H4 (cell line): ENCODE results near the gene CRIP3. TPM values are rescaled to one million over a fixed set of nuclear protein-coding genes. Genes with fewer than 3 reads are reported as not detected.
"Not testable (repeated sequence)": the region's sequence is repeated elsewhere in the genome, so short reads cannot be mapped to it uniquely, and the experiment has no call there.

Source experiments
- DNase-seq: peaks from one replicate; pipeline ENCODE4 v3.0.0-alpha.2; 2015; ENCODE audit warnings: low spot score
- total RNA-seq: library from RNA; depleted of rRNA; stranded (reverse); fragments of >200 nt; shearing (Covaris generic); gene quantifications from 2 replicates; pipeline ENCODE4 v1.2.3, GENCODE V29; 2014; rRNA removed

Gene CRIP3
- not detected in 2 replicates for total RNA-seq

DNA sequence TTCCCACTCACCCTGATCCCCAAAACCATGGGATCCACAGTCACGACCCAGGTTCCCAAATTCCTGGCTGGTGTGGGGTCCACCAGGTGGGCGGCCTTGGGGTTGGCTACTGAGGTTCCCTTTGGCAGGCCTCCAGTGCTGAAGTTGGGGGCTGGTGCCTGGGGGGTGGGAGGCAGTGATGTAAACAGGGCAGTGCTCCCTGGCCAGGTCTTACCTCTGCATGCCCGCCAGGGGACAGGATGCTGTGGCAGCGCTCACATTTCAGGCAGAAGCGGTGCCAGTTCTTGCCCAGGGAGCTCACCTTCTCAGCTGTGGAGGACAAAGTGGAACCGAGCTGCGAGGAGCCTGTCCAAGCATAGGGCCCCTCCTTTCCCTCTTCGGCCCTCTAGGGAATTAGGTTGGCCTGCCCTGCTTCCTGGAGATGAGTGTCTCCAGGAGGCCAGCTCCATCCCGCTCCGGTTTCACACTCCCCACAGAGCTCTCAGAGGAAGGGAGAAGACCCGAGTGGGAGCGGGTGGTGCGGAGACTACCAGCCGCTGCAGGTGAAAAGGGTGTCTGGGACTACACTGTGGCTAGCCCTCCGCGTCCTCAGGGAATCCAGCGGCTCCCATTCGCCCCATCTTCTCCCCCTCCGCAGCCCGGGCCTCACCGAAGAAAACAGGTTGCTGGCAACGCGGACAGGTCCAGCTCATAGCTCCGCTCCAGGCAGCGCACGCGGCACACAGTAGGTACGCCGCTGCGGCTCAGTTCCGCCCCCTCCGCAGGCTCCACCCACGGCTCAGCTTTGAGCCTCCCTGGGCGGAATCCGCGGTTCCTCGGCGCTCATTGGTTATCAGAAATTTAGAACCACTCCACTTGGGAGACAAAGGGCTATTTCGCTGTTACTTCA lies at the start of gene CRIP3:
Gene CRIP3, minus strand, starts transcription at position 726 of the 889 bp plus-strand sequence. Its CDS starts 34 bp downstream, at position 692.
- DNase-seq = no peak

DNA sequence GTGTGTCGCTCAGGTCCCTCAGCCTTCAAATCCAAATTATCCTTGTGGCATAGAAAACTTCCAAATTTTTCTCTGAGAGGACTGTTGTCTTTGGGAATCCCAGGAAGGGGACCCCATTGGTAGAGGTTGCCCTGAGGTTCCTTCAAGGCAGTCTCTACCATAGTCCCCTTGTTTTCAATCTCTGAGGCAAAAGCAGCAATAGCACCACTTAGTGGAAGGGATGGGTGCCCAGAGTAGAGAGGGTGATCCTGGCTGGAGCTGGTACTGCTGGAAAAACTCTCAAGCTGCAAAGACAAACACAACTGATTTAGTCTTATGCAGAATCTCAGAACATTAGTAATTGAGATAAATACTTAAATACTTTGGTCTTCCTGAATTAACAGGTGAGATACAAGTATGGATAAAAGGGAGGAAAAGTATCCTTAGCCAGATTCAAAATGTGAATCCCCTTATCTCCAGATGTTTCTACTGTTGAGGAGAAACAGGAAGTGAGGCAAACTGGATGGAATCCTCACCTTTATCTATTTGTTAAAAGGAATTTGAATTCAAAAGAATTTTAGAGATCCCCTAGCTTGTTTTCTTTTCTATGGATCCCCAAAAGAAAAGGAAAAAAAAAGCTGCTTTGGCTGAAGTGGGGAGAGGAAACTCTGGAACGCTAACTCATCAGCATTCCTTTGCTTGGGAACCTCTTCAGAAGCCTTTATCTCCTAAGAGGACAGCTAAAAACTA lies 47.4 kb upstream of the CRIP3 start:
- no peak for DNase-seq

- DNase-seq = not testable (repeated sequence)
These were observed 43.3 kb upstream of the CRIP3 start for GRCh38 chr6:43351951-43352350.

DNA sequence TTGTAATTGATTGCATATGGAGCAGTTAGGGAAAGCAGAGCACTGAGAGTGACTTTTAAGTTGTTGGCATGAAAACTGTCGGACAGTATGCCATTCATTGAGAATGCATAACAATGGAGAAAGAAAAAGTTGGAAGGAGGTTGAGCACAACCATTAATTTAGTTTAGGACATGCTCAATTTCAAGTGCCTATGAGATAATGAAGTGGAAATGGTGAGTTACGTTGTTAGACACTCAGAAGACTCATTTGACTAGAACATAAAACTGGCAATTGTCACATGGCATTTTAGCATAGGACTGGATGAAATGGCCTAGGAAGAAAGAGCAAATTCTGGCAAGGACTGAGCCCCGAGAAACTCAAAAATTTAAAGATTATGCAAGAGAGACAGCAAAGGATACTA lies 38.8 kb upstream of the CRIP3 start:
- DNase-seq = no peak

DNA sequence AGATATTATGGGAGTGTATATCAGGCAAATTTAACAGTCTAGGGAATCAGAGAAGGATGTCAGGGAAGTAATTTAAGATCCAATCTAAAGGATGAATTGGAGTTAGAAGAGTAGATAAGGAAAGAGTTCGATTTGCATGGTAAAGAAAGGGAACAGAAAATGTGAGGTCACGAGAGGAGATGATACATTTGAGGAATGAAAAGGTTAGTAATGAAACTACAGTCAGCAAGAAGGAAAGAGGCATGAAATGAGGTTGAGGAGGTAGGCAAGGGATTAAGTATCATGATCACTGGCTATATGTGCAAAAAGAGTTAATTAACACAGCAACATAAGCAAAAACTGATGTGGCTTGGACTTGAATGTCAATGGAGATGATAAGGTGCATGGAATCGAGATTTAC lies 38.4 kb upstream of the CRIP3 start:
- no peak for DNase-seq

- DNase-seq = not testable (repeated sequence)
These were observed 37.6 kb upstream of the CRIP3 start for GRCh38 chr6:43346243-43346642.

GRCh38 chr6:43339168-43339567 lies 30.5 kb upstream of the CRIP3 start:
- no peak for DNase-seq

- no peak for DNase-seq
These were observed 29.6 kb upstream of the CRIP3 start for GRCh38 chr6:43338243-43338642.

DNA sequence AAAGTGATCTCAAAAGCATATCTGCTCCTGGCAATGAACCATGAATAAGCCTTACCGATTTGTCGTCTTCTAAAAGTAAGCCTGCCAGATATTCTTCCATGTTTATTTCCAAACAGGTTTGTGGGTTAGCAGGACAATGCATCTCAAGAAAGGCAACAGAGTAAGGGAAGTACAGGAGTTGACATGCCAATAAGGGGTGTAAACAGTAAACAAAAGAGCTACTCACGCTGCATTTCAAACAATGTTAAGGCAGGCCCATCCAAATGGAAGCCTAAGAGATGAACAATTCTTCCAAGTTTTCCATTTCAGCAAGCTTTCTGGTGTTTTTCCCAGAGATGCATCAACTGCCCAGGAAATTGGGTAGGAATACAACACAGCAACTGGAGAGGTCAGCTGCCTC lies 27.8 kb upstream of the CRIP3 start:
- DNase-seq = no peak

GRCh38 chr6:43335469-43335868 lies 26.8 kb upstream of the CRIP3 start:
- DNase-seq = no peak

DNA sequence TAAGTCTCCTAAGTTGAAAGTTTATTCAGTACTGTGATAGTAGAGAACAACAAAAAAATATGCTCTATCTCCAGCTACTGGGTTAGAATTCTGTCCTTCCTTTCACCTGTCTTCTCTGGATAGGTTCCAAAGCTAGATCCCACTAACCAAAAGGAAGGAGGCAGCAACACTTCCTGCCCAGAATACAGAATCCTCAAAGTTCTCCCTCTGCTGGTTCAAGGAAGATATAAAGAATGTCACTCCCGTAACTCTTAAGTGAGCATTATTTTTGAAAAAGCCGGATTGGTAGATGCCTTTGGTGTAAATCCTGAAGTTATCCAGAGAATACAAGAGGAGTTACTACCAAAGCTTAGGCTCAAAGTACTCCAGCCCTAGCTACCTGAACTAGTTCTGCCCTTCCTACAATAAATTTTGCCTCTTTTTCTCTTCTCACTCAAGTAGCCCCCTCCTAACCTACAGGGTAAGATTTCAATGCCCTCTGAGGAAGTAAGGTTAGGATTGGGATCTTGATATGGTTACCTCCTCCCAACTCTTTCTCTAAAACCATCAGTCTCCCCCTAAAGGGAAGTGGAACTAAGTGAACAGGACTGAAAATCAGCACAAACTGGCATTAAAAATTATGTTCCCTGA lies 26.0 kb upstream of the CRIP3 start:
- peak; percentile 77 for DNase-seq

DNA sequence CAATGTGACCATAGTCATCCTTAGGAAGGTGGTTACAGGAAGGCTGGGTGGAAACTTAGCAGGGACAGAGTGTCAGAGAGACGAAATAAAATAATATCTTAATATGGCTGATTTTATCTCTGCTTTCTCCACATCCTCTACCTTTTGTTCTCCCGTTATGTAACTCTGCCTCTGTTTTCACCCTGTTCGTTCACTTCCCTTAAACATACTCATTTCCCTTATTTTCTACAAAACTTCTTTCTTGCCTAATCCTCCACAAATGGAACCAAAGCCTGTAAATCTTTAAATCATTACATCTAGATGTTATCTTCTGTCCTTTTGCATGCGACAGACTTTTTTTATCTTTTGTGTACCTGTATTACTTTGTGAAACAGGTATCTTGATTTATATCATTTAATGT lies 23.3 kb upstream of the CRIP3 start:
- no peak for DNase-seq

- DNase-seq = no peak
These were observed 22.8 kb upstream of the CRIP3 start for GRCh38 chr6:43331470-43331869.

DNA sequence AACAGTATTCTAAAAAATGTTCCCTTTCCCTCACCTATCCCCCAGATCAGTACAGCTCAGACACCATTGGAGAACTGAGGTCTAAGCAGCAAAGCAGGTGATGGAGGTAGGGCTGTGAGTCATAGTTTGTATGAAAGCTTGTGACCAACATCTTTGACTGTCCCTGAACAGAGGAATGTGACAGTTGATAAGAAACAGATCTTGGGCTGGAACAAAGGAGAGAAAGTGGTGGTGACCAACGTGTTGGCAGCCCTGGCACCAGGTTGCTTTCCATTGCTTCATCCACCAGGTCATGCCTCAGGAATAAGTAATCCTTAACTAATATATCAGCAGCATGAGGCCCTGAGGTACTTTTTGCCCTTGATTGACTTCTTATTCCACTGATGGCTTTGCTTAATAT lies 19.9 kb upstream of the CRIP3 start:
- no peak for DNase-seq

DNA sequence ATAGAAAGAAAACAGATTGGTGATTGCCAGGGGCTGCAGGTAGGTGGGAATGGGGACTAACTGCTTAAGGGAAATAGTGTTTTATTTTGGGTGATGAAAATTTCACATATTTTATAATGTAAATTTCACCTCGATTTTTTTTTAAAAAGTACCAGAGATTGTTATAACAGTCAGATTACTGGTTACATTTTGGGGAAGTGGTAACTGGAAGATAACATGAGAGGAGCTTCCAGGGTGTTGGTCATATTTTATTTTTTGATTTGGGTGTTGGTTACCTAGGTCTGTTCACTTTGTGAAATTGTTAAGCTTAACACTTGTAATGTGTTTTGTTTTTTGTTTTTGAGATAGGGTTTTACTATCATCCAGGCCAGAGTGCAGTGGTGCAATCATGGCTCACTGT lies 17.2 kb upstream of the CRIP3 start:
- no peak for DNase-seq

- DNase-seq = no peak
These were observed 9.4 kb upstream of the CRIP3 start for GRCh38 chr6:43318011-43318410.

DNA sequence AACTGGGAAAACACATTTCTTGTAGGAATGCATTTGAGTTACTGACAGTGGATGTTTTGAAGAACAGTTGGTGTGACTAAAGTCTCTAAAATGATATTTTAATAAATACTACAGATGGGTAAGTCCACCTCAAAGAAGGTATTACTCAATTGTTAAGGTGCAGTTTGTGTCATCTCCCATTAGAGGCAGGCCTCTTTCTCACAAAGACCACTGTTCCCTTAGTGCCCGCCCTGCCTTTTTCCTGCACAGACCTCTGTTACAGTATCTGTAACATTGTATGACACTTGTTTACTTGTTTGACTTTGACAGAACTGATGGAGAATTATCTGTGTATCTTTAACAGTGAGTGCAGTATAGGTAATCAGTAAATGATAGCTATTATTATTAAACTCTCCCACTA lies 5.2 kb upstream of the CRIP3 start:
- no peak for DNase-seq

GRCh38 chr6:43311666-43312065 lies 3.0 kb upstream of the CRIP3 start:
- DNase-seq = no peak

DNA sequence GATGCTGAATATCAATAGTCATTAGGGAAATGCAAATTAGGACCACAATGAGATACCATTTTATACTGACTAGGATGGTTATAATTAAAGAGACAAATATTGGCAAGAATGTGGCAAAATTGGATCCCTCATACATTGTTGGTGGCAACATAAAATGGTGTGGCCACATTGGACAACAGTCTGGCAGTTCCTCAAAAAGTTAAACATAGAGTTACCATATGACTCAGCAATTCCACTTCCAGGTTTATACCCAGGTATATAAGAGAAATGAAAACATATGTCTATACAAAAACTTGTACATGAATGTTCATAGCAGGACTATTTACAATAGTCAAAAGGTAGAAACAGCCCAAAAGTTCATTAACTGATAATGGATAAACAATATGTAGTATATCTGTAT lies 2.0 kb upstream of the CRIP3 start:
- no peak for DNase-seq

- no peak for DNase-seq
These were observed 1.5 kb upstream of the CRIP3 start for GRCh38 chr6:43310134-43310533.

DNA sequence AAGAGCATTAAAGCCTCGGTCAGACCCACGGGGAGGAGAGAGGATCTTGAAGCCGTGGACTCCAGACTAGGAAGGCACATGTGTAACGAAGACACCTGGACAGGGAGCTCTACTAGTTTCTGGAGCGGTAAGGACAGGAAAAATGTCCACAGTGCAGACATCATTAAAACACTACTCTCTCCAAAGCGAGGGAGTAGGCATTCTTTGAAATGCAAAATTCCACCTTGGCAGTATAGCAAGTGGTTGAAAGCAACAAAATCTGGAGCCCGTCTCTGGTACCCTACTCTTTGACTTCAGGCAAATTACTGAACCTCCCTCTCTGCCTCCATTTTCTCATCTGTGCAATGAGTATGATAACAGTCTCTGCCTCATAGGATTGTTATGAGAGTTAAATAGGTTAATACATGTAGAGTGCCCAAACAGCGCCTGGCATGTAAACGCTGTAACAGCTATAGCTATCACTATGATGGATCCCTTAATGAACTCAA lies 408 bp upstream of the CRIP3 start:
- no peak for DNase-seq

- no peak for DNase-seq
These were observed 1.1 kb downstream of the CRIP3 start for GRCh38 chr6:43307451-43308100.
